ENCODE measurements around the gene PTPN7.

DNA sequence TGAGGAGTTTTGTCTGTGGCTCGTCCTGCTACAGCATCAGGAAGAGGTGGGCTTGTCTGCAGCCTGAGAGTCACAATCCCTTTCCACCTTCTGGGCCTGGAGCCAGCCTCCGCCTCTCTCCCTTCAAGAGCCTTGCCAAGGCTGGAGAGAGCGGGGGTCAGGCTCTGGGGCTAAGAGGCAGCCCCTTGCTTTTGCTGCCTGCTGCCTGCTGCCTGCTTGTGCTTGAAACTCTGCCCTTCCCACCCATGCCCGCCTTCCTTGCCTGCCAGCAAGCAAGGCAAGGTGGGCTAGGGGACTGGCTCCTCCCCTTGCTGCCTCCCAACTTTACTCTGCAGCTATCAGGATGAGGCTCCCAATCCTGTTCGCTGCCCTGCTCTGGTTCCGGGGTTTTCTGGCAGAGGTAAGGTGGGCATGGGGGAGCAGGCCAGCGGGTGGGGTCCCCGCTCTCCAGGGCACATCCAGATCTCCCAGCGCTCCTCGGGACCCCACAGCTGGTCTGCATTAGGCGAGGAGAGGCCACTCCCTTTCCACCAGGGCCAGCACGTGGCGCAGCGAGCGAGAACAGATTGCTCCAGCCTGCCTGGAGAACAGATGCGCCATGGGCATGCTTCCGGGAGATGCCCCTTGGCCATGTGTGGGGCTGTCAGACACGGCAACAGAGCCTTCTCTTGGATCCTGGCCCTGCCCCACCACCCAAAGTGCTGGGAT, 7.5 kb upstream of the PTPN7 start:
- TF ChIP-seq, protein P1, sequence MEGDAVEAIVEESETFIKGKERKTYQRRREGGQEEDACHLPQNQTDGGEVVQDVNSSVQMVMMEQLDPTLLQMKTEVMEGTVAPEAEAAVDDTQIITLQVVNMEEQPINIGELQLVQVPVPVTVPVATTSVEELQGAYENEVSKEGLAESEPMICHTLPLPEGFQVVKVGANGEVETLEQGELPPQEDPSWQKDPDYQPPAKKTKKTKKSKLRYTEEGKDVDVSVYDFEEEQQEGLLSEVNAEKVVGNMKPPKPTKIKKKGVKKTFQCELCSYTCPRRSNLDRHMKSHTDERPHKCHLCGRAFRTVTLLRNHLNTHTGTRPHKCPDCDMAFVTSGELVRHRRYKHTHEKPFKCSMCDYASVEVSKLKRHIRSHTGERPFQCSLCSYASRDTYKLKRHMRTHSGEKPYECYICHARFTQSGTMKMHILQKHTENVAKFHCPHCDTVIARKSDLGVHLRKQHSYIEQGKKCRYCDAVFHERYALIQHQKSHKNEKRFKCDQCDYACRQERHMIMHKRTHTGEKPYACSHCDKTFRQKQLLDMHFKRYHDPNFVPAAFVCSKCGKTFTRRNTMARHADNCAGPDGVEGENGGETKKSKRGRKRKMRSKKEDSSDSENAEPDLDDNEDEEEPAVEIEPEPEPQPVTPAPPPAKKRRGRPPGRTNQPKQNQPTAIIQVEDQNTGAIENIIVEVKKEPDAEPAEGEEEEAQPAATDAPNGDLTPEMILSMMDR (conservative IDR thresholded peaks at IDR 0.05; ENCODE audit: low read length): no peak
- TF ChIP-seq EZH2phosphoT487 (IDR thresholded peaks at IDR 0.05; ENCODE audit: borderline replicate concordance): no peak
